Ovary (tissue), 9 donors: ENCODE data around the gene C4orf54. TPM values are rescaled to one million over a fixed set of nuclear protein-coding genes. Genes with fewer than 3 reads are reported as not detected.

Experiments used
- DNase-seq, 5 donors: peaks; one replicate each; pipeline ENCODE4 v3.0.0-alpha.2; 2019 to 2020
- H3K27ac ChIP-seq, 2 donors: fragments of 200-600 bp; one replicate each; pipeline versions ENCODE4 v1.5.1 to v1.8.0; 2019 to 2022
- H3K27me3 ChIP-seq: fragments of 200-600 bp; one replicate; pipeline ENCODE4 v1.8.0; 2022
- H3K36me3 ChIP-seq: fragments of 200-600 bp; sonication (generic); one replicate; pipeline ENCODE4 v1.5.1; 2019
- H3K4me1 ChIP-seq: one replicate; pipeline ENCODE4 v1.8.1; 2013; ENCODE audit warnings: mild to moderate bottlenecking, moderate library complexity; ENCODE audit not compliant: insufficient read depth
- H3K4me3 ChIP-seq: fragments of 200-600 bp; sonication (generic); one replicate; pipeline ENCODE4 v1.5.1; 2017
- H3K9me3 ChIP-seq, 2 donors: fragments of 200-600 bp in 1 of 2; sonication (generic) in 1 of 2; one replicate each; pipeline versions ENCODE4 v1.5.1 to v1.8.1; 2013 to 2019; ENCODE audit warnings: mild to moderate bottlenecking in 1 of 2, moderate library complexity in 1 of 2
- CTCF ChIP-seq, 3 donors: fragments of 450-650 bp in 2 of 3; fragments of 200-600 bp in 1 of 3; IDR thresholded peaks; one replicate each; pipeline versions ENCODE4 v1.5.1 to v1.8.0; 2016 to 2022; ENCODE audit warnings: antibody characterized with exemption in 3 of 3, mild to moderate bottlenecking in 1 of 3
- EP300 ChIP-seq: sonication (generic); formaldehyde crosslinking; IDR thresholded peaks from one replicate; pipeline ENCODE4 v1.6.1; 2017; ENCODE audit warnings: antibody characterized with exemption
- POLR2A ChIP-seq: fragments of 450-650 bp; IDR thresholded peaks from one replicate; pipeline ENCODE4 v1.6.1; 2017; ENCODE audit warnings: antibody characterized with exemption, mild to moderate bottlenecking, moderate library complexity
- whole genome bisulfite sequencing, 3 donors: extraction: QIAGEN DNeasy Blood & Tissue Kit in 1 of 3; methylation state at CpG; one replicate each; pipeline versions ENCODE4 v1.1.5 to v1.1.7; 2013 to 2017; 5-methylcytosine and 5-hydroxymethylcytosine counted together
- intact Hi-C, 4 donors: fragments of 100-400 bp; cut with DNase I; formaldehyde crosslinking; loops; one replicate each; pipeline versions ENCODE4 v1.11.0 to v1.15.1; 2022 to 2023
- polyA plus RNA-seq, 2 donors: library from polyadenylated mRNA; stranded (reverse); fragments of 200-250 nt in 1 of 2; fragments of 350-450 nt in 1 of 2; fragmentation: Illumina TruSeq in 1 of 2; extraction: RNeasy Lipid Tissue Mini Kit (QIAGEN cat#74804) in 1 of 2; gene quantifications; one replicate each; pipeline ENCODE4 v1.2.3, GENCODE V29; 2013 to 2014
- total RNA-seq, 7 donors: library from RNA; depleted of rRNA in 2 of 7; stranded (reverse); fragments of >200 nt in 2 of 7; fragmentation: NEBNext Ultra II Directional in 3 of 7; extraction: Animal tissue kit (Norgen Biotek cat#: 25700) in 3 of 7; gene quantifications; one replicate each; pipeline versions ENCODE4 v1.1.0 to v1.2.4, GENCODE V29; 2016 to 2023
- donor health status: DM: no; HTN: no; CAD: no; lungs with moderate emphysema.
- donor health status: DM: no; HTN: no; CAD: no.
- donor health status: Bipolar disorder and iron deficiency.
- donor health status: DM: yes; HTN: yes; CAD: no.
- donor health status: DM: no; HTN: no; CAD: no.
- donor health status: DM: yes; HTN: yes; CAD: no.

C4orf54 gene
- total and polyA plus RNA-seq, 9 donors: 0.05 to 0.15 (median 0.11) TPM; not detected in 2

GRCh38 chr4:99669084-99669483 lies 11.5 kb upstream of the C4orf54 start:
- 34 to 39% (median 38%) methylated on average over 1 of the region's 1 CpG for WGBS, 3 donors

DNA sequence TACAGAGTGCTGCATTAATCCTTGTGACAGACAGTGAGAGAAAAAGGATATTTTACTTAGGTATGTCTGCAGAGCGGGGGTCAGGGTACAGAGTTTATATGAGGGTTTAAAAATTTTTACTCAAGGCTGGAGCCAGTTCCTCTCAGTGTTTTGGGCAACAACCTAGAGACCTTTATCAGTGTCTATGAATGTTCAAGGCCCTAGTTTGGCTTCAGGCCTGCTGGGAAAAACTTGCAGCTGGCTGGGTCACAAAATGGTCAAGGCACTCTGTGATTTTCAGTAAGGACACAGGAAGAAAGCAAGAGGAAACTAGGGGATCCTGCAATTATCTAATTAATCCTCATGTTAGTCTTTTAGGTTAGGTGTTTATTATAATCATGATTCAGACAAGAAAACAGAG lies 10.8 kb upstream of the C4orf54 start:
- Histone ChIP-seq H3K36me3 (no peaks in the 10 kb centered on the region), H3K27ac (peak overlapping the region in 1 of 2 donors; percentile 64), H3K4me3 (no peak overlapping the region), H3K4me1 (peaks cover 17% of the 10 kb centered on the region), H3K27me3 (no peaks in the 10 kb centered on the region), H3K9me3 (no peaks in the 10 kb centered on the region)
- WGBS, 3 donors: 8 to 23% (median 10%) methylated on average over 1 of the region's 1 CpG
- DNase-seq: peak; percentile 73 to 81 (median 79)
- TF ChIP-seq EP300 (no peak), POLR2A (no peak), CTCF (IDR thresholded peaks at IDR 0.05) (no peak)
- intact Hi-C loops: no loop called here

More at GRCh38 chr4:99669084-99669483, 11.5 kb upstream of the C4orf54 start:
- intact Hi-C loops: no loop called here
- Histone ChIP-seq H3K36me3 (no peaks in the 10 kb centered on the region), H3K27me3 (no peaks in the 10 kb centered on the region), H3K4me1 (peaks cover 17% of the 10 kb centered on the region), H3K27ac (peak overlapping the region in 1 of 2 donors; percentile 64), H3K9me3 (no peaks in the 10 kb centered on the region), H3K4me3 (no peak overlapping the region)
- no peak for TF ChIP-seq POLR2A
- TF ChIP-seq CTCF (IDR thresholded peaks at IDR 0.05): no peak
- no peak for TF ChIP-seq EP300
- no peak for DNase-seq

DNA sequence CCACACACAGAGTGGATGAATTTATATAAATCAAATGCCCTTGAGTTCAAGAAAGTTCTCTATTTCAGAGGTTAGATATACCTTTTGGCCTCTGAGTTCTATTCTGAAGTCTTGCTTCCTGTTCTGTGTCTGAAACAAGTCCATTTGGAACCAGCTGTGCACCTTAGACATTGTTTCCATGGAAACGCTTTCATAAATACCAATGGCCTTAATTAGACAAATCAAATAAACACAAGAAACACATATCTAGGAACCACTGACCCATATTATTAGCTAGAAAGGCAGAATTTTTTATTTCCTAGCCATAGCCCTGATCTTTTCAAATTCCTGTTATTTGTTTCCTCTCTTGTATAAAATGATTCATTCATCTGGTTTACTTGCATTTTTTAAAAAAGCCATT lies 8.4 kb upstream of the C4orf54 start:
- no peaks in the 10 kb centered on the region for H3K9me3 ChIP-seq
- H3K27ac ChIP-seq: no peak overlapping the region
- H3K4me1 ChIP-seq: peaks cover 15% of the 10 kb centered on the region
- H3K4me3 ChIP-seq: no peak overlapping the region
- WGBS, 3 donors: 4 to 38% (median 20%) methylated on average over 1 of the region's 1 CpG
- intact Hi-C loops: no loop called here
- TF ChIP-seq CTCF (IDR thresholded peaks at IDR 0.05): no peak
- TF ChIP-seq EP300: no peak
- no peak for TF ChIP-seq POLR2A
- DNase-seq: no peak
- no peaks in the 10 kb centered on the region for H3K36me3 ChIP-seq
- no peaks in the 10 kb centered on the region for H3K27me3 ChIP-seq

DNA sequence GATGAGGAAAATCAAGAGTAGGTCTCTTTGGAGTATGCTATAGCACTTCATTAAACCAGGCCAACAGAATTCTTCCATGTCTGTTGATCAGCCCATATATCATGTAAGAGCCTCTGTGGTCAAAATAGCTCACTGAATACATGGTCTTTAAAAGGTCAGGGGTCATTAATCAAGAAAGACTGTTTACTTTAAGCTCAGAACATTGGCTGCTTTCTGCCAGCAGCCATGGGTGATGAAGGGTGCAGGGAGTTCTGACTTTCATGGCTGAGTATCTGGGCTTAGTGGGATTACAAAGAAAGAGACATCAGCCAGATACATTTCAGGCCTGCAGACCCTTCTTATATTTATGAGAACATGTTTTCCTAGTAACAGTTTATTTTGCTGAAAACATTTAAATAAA lies 7.1 kb upstream of the C4orf54 start:
- no peak for DNase-seq
- Histone ChIP-seq H3K27me3 (no peaks in the 10 kb centered on the region), H3K4me3 (no peak overlapping the region), H3K9me3 (no peaks in the 10 kb centered on the region), H3K27ac (no peak overlapping the region), H3K36me3 (no peaks in the 10 kb centered on the region), H3K4me1 (peaks cover 10% of the 10 kb centered on the region)
- intact Hi-C loops: no loop called here
- TF ChIP-seq POLR2A: no peak
- no peak for TF ChIP-seq EP300
- no peak for TF ChIP-seq CTCF (IDR thresholded peaks at IDR 0.05)

DNA sequence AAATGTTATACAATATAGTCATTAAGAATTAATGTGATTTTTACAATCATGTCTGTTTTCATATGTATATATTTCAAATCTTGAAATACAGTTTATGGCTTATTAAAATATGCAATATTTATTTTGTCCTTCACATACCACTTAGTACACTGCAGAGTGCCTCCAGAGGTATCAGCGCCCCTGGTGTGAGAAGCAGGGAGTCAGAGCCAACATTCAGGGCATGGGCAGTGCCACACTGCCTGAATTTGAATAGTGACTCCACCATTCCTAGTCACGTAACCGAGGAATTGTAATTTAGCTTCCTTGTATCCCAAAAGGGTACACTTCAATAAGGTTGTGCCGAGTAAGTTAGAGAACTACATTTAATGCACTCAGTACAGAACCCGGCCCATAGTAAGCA lies 4.3 kb upstream of the C4orf54 start:
- TF ChIP-seq CTCF (IDR thresholded peaks at IDR 0.05) (no peak), EP300 (no peak), POLR2A (no peak)
- DNase-seq: no peak
- intact Hi-C loops: no loop called here
- Histone ChIP-seq H3K36me3 (no peaks in the 10 kb centered on the region), H3K4me1 (peaks cover 9% of the 10 kb centered on the region), H3K4me3 (no peak overlapping the region), H3K27me3 (no peaks in the 10 kb centered on the region), H3K27ac (no peak overlapping the region), H3K9me3 (no peaks in the 10 kb centered on the region)
- WGBS, 3 donors: 92 to 95% (median 94%) methylated on average over 5 of the region's 5 CpGs
